SK-N-SH (cell line): ENCODE results near the gene PLD4.
"Not testable (repeated sequence)": the region's sequence is repeated elsewhere in the genome, so short reads cannot be mapped to it uniquely, and the experiment has no call there.

ENCODE experiments used
- CTCF ChIP-seq: fragments of 200-600 bp; sonication (generic); IDR thresholded peaks from 2 replicates; pipeline ENCODE4 v1.6.1; 2017; ENCODE audit warnings: antibody characterized with exemption, mild to moderate bottlenecking, moderate library complexity
- FOXM1 ChIP-seq: IDR thresholded peaks from 2 replicates; pipeline ENCODE4 v1.4.0; 2012; ENCODE audit warnings: low read depth, mild to moderate bottlenecking
- USF1 ChIP-seq: IDR thresholded peaks from 2 replicates; pipeline ENCODE4 v1.4.0; 2012; ENCODE audit warnings: low read depth, borderline replicate concordance

GRCh38 chr14:104951863-104952657 is 27.4 kb downstream of the PLD4 start:
- TF ChIP-seq USF1, FOXM1, CTCF: not testable (repeated sequence)
